Activated CD8-positive, alpha-beta T cell treated with anti-CD3 and anti-CD28 coated beads for 36 hours (primary cell): ENCODE results near the gene CCDC6. TPM values are rescaled to one million over a fixed set of nuclear protein-coding genes. Genes with fewer than 3 reads are reported as not detected.
"Not testable (repeated sequence)": the region's sequence is repeated elsewhere in the genome, so short reads cannot be mapped to it uniquely, and the experiment has no call there.

Experiments used
- ATAC-seq: fragments of 200-7000 bp; cut with Tn5 transposase; one replicate; pipeline ENCODE4 v1.10.0; 2021; ENCODE audit warnings: mild to moderate bottlenecking, moderate library complexity
- CTCF ChIA-PET: fragments of 350-600 bp; sonication (Branson Sonifier 250); formaldehyde crosslinking; loops from one replicate; lab custom pipeline; 2021; ENCODE audit warnings: antibody characterized with exemption; lab: Charles Lee
- POLR2A ChIA-PET: fragments of 350-600 bp; sonication (Branson Sonifier 250); formaldehyde crosslinking; loops from one replicate; lab custom pipeline; 2021; ENCODE audit warnings: antibody characterized with exemption; lab: Charles Lee
- DNase-seq: peaks from one replicate; pipeline ENCODE4 v3.0.0-alpha.2; 2020
- H3K27ac Mint-ChIP-seq: one replicate; pipeline ENCODE4 v1.8.0; 2021; ENCODE audit warnings: mild to moderate bottlenecking, mixed read lengths
- H3K27me3 Mint-ChIP-seq: one replicate; pipeline ENCODE4 v1.8.0; 2021; ENCODE audit warnings: mixed read lengths
- H3K36me3 Mint-ChIP-seq: one replicate; pipeline ENCODE4 v1.8.0; 2021; ENCODE audit warnings: low read depth, mixed read lengths
- H3K4me1 Mint-ChIP-seq: one replicate; pipeline ENCODE4 v1.8.0; 2021; ENCODE audit warnings: low read depth, mixed read lengths
- H3K4me3 Mint-ChIP-seq: one replicate; pipeline ENCODE4 v1.8.0; 2021; ENCODE audit warnings: mild to moderate bottlenecking, moderate library complexity, mixed read lengths
- H3K9me3 Mint-ChIP-seq: one replicate; pipeline ENCODE4 v1.8.0; 2021; ENCODE audit warnings: mixed read lengths
- intact Hi-C: fragments of 100-400 bp; cut with micrococcal nuclease; formaldehyde crosslinking; loops from one replicate; pipeline ENCODE4 v1.10.0; 2022
- total RNA-seq, 2 experiments: library from RNA; stranded (reverse); gene quantifications; one replicate each; pipeline ENCODE4 v1.2.3, GENCODE V29; 2021
- TF ChIP-seq, protein P1 (sequence below): fragments of 200-600 bp; IDR thresholded peaks from one replicate; pipeline ENCODE4 v1.8.0; 2022; ENCODE audit warnings: antibody characterized with exemption, mild to moderate bottlenecking

The CCDC6 gene
- total RNA-seq, 2 experiments from 2014 or later, result 34.8 to 35.8 TPM

DNA sequence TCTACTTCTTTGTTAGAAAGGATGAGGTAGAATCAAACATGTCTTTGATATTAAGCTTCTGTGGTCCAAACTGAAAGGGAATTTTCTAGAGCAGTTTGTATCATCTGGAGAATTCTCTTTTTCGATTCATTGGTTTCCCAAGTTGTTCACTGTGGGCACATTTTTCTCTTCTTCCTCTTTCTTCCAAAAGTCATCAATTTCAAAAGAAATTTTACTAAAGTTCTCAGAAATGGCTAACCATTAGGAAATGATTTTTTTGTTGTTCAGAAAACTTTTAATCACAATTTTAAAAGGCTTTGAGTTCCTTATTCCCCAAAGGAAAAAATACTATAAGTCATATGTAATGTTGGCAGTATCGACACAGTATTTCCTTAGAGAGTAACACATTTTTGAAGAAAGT is 28.3 kb upstream of the CCDC6 start:
- Mint-ChIP-seq H3K36me3 (no peaks in the 10 kb centered on the region), H3K4me3 (no peak overlapping the region), H3K27ac (no peak overlapping the region), H3K27me3 (peaks cover 5% of the 10 kb centered on the region), H3K9me3 (peaks cover 6% of the 10 kb centered on the region), H3K4me1 (no peaks in the 10 kb centered on the region)
- intact Hi-C loops, result no loop called here
- ChIA-PET CTCF (no interaction called here), POLR2A (no interaction called here)
- ATAC-seq (no peak), DNase-seq (no peak)
- TF ChIP-seq, protein P1, sequence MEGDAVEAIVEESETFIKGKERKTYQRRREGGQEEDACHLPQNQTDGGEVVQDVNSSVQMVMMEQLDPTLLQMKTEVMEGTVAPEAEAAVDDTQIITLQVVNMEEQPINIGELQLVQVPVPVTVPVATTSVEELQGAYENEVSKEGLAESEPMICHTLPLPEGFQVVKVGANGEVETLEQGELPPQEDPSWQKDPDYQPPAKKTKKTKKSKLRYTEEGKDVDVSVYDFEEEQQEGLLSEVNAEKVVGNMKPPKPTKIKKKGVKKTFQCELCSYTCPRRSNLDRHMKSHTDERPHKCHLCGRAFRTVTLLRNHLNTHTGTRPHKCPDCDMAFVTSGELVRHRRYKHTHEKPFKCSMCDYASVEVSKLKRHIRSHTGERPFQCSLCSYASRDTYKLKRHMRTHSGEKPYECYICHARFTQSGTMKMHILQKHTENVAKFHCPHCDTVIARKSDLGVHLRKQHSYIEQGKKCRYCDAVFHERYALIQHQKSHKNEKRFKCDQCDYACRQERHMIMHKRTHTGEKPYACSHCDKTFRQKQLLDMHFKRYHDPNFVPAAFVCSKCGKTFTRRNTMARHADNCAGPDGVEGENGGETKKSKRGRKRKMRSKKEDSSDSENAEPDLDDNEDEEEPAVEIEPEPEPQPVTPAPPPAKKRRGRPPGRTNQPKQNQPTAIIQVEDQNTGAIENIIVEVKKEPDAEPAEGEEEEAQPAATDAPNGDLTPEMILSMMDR, result no peak

DNA sequence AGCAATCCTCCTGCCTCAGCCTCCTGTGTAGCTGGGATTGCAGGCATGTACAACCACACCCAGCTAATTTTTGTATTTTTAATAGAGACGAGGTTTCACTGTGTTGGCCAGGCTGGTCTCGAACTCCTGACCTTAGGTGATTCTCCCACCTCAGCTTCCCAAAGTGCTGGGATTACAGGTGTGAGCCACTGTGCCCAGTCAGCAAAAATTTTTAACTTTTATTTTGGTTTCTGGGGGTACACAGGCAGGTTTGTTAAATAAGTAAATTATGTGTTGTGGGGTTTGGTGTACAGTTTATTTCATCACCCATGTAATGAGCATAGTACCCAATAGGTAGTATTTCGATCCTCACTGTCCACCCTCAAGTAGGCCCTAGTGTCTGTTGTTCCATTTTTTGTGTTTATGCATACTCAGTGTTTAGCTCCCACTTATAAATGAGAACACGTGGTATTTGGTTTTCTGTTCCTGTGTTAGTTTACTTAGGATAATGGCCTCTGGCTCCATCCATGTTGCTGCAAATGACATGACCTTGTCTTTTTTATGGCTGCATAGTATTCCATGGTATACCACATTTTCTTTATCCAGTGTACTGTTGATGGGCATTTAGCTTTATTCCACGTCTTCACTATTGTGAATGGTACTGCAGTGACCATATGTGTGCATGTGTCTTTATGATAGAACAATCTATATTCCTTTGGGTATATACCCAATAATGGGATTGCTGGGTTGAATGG is 24.6 kb upstream of the CCDC6 start:
- intact Hi-C loops, H3K27me3 Mint-ChIP-seq, H3K4me3 Mint-ChIP-seq, CTCF ChIA-PET, POLR2A ChIA-PET, DNase-seq, H3K36me3 Mint-ChIP-seq, H3K4me1 Mint-ChIP-seq, ATAC-seq, H3K27ac Mint-ChIP-seq, H3K9me3 Mint-ChIP-seq: not testable (repeated sequence)

DNA sequence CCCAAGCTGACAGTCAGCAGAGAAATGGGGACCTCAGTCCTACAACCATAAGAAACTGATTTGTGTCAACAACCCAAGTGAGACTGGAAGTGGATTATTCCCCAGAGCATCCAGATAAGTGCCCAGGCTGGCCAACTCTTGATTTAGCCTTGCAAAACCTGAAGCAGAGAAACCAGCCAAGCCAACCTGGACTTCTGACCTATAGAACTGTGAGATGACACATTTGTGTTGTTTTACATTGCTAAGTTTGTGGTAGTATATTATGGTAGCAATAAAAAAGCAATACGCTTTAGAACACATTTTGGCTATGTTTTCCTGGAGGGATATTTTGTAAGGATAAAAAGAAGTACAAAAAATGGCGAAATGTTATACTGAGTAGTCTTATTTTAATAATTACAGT is 19.7 kb upstream of the CCDC6 start:
- CTCF ChIA-PET, result no interaction called here
- peaks cover 3% of the 10 kb centered on the region for H3K27me3 Mint-ChIP-seq
- POLR2A ChIA-PET, result no interaction called here
- H3K36me3 Mint-ChIP-seq, result no peaks in the 10 kb centered on the region
- H3K4me1 Mint-ChIP-seq, result no peaks in the 10 kb centered on the region
- DNase-seq, result no peak
- intact Hi-C loops, result no loop called here
- no peak overlapping the region for H3K27ac Mint-ChIP-seq
- no peak overlapping the region for H3K4me3 Mint-ChIP-seq
- no peak for ATAC-seq
- TF ChIP-seq, protein P1, result no peak
- H3K9me3 Mint-ChIP-seq, result peaks cover 20% of the 10 kb centered on the region

DNA sequence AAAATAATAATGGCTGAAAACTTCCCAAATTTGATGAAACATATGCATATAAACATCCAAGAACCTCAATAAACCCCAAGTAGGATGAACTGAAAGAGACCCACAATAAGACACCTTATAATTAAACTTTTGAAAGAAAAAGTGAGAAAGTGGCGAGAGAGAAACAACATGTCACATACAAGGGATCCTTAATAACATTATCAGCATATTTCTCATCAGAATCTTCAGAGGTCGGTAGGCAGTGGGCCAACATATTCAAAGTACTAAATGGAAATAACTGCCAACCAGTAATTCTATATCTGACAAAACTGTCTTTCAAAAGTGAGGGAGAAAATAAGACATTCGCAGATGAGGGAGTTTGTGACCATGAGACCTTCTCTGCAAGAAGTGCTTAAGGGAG is 16.6 kb upstream of the CCDC6 start:
- intact Hi-C loops, result no loop called here
- peaks cover 18% of the 10 kb centered on the region for H3K9me3 Mint-ChIP-seq
- no peaks in the 10 kb centered on the region for H3K4me1 Mint-ChIP-seq
- CTCF ChIA-PET, result interaction anchor here (0.8 kb wide), 1 partner anchor 696 kb away, joined by 3 read pairs; no protein-coding TSS in a partner anchor
- DNase-seq (no peak), ATAC-seq (no peak)
- H3K4me3 Mint-ChIP-seq, result no peak overlapping the region
- POLR2A ChIA-PET, result no interaction called here
- no peak overlapping the region for H3K27ac Mint-ChIP-seq
- no peaks in the 10 kb centered on the region for H3K36me3 Mint-ChIP-seq
- TF ChIP-seq, protein P1, result no peak
- peaks cover 4% of the 10 kb centered on the region for H3K27me3 Mint-ChIP-seq

DNA sequence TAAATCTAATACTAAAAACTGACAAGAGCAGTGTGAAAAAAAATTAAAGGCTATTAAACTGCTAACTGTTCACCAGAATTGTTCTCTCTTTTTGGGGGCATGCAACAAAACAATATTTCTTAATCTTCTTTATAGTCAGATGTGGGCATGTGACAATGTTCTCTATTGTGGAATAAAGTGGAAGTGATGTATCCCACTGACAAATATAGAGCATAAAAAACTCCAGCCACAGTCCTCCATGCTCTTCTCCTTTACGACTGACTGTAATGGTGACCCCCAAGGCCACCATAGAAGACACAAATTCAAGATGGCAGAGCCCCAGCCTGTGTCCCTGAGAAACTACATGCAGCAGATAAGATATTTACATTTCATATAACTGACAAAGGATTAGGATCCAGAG is 11.6 kb upstream of the CCDC6 start:
- Mint-ChIP-seq H3K36me3 (peaks cover 3% of the 10 kb centered on the region), H3K27me3 (peaks cover 6% of the 10 kb centered on the region), H3K4me3 (no peak overlapping the region), H3K4me1 (no peaks in the 10 kb centered on the region), H3K9me3 (peaks cover 20% of the 10 kb centered on the region), H3K27ac (no peak overlapping the region)
- ChIA-PET POLR2A (no interaction called here), CTCF (no interaction called here)
- DNase-seq, result no peak
- intact Hi-C loops, result no loop called here
- TF ChIP-seq, protein P1, result no peak
- no peak for ATAC-seq
